HepG2 (cell line): ENCODE measurements around the gene GPC6. TPM values are rescaled to one million over a fixed set of nuclear protein-coding genes. Genes with fewer than 3 reads are reported as not detected.

Experiments used
- BCL3 ChIP-seq: sonication (generic); formaldehyde crosslinking; IDR thresholded peaks from 2 replicates; pipeline ENCODE4 v1.5.1; 2020; ENCODE audit warnings: mild to moderate bottlenecking, missing genetic modification reagents, moderate library complexity
- CEBPB ChIP-seq: IDR thresholded peaks from 2 replicates; pipeline ENCODE4 v1.6.1; 2011; ENCODE audit warnings: low read depth, low read length, improper control_type of control experiment, borderline replicate concordance
- TERF1 ChIP-seq: sonication (generic); formaldehyde crosslinking; IDR thresholded peaks from 2 replicates; pipeline ENCODE4 v1.8.0; 2022; ENCODE audit warnings: mild to moderate bottlenecking, missing genetic modification reagents, moderate library complexity
- ZNF337 ChIP-seq: sonication (generic); formaldehyde crosslinking; IDR thresholded peaks from 2 replicates; pipeline ENCODE4 v1.5.1; 2020; ENCODE audit warnings: missing genetic modification reagents, low read depth, mild to moderate bottlenecking, borderline replicate concordance
- ZNF564 ChIP-seq: sonication (generic); formaldehyde crosslinking; IDR thresholded peaks from 2 replicates; pipeline ENCODE4 v1.8.1; 2023; ENCODE audit warnings: mild to moderate bottlenecking, missing genetic modification reagents
- polyA plus RNA-seq, 8 experiments: library from polyadenylated mRNA; depleted of rRNA in 3 of 8; stranded (reverse) in 7 of 8; unstranded in 1 of 8; fragments of >200 nt; fragmentation: Illumina TruSeq in 4 of 8; extraction: Trizol in 4 of 8; gene quantifications; 2 replicates each; pipeline versions ENCODE4 v1.2.1 to v1.2.3, GENCODE V29; 2011 to 2016; ENCODE audit warnings: low read depth in 4 of 8, missing spikeins in 1 of 8, mixed read lengths in 1 of 8; ENCODE audit not compliant: insufficient read depth in 1 of 8
- total RNA-seq, 5 experiments: library from RNA; depleted of rRNA; stranded (reverse); fragments of >200 nt; fragmentation: Illumina TruSeq; extraction: Trizol; gene quantifications; 2 replicates each; pipeline ENCODE4 v1.2.3, GENCODE V29; 2016; ENCODE audit warnings: low read depth in 1 of 5
- TF ChIP-seq, protein P1 (sequence below): IDR thresholded peaks from 2 replicates; pipeline ENCODE4 v1.6.1; 2012; ENCODE audit warnings: inconsistent platforms
- TF ChIP-seq, protein P2 (sequence below): sonication (generic); formaldehyde crosslinking; IDR thresholded peaks from 2 replicates; pipeline ENCODE4 v1.5.1; 2020; ENCODE audit warnings: mild to moderate bottlenecking, missing genetic modification reagents
- TF ChIP-seq, protein P3 (sequence below): sonication (generic); formaldehyde crosslinking; IDR thresholded peaks from 2 replicates; pipeline ENCODE4 v1.5.0; 2020; ENCODE audit warnings: mild to moderate bottlenecking, low read depth, missing genetic modification reagents, borderline replicate concordance

GPC6 gene
- total and polyA plus RNA-seq, 2 of the 13 experiments (the other 11 are each of a cell fraction or from before 2014, with no cell fraction given) = 24.5 to 33.9 TPM

DNA sequence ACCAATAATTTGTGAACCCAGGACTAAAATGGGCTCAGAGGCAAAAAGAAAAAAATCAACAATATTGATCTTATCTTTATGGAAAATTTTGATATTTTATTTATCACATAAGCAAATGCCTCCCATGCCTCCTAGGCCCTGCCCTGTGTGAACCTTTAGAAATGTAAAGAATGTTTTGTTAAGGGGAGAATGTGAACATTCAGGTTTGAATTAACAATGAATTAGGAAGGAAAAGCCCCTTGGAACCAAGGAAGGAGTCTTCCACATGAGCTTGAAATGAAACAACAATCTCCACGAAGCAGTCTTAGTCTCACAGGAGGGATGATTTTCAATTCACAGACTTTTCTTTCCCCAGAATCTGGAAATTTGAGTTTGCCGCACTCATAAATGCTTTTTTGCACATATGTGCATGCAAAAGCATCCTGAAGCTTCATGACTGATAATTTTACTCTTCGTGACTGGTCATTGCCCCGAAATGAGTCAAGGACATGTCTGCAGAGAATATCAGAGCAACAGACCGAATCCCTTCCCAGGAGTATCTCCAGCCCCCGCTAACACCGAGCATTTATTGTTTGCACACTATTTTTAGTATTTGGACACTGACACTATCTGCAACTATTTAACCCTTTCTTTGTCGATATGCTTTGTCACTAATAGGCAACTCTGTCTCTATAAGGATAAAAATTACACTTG, 1117.7 kb downstream of the GPC6 start (continued):
- TF ChIP-seq TERF1 (CRISPR knock-in tag) = no peak
- TF ChIP-seq BCL3 (CRISPR knock-in tag) = no peak
- TF ChIP-seq ZNF337 (CRISPR knock-in tag) = no peak
- TF ChIP-seq, protein P1, sequence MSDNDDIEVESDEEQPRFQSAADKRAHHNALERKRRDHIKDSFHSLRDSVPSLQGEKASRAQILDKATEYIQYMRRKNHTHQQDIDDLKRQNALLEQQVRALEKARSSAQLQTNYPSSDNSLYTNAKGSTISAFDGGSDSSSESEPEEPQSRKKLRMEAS = no peak
- TF ChIP-seq, protein P2, sequence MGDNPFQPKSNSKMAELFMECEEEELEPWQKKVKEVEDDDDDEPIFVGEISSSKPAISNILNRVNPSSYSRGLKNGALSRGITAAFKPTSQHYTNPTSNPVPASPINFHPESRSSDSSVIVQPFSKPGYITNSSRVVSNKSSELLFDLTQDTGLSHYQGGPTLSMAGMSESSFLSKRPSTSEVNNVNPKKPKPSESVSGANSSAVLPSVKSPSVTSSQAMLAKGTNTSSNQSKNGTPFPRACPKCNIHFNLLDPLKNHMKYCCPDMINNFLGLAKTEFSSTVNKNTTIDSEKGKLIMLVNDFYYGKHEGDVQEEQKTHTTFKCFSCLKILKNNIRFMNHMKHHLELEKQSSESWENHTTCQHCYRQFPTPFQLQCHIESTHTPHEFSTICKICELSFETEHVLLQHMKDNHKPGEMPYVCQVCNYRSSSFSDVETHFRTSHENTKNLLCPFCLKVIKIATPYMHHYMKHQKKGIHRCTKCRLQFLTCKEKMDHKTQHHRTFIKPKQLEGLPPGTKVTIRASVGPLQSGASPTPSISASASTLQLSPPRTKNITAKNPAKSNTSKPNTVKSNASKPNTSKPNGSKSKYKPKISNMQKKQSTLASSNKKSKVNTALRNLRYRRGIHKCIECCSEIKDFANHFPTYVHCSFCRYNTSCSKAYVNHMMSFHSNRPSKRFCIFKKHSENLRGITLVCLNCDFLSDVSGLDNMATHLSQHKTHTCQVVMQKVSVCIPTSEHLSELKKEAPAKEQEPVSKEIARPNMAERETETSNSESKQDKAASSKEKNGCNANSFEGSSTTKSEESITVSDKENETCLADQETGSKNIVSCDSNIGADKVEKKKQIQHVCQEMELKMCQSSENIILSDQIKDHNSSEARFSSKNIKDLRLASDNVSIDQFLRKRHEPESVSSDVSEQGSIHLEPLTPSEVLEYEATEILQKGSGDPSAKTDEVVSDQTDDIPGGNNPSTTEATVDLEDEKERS (CRISPR knock-in tag) = no peak
- TF ChIP-seq ZNF564 = no peak
- TF ChIP-seq CEBPB = no peak
- TF ChIP-seq, protein P3, sequence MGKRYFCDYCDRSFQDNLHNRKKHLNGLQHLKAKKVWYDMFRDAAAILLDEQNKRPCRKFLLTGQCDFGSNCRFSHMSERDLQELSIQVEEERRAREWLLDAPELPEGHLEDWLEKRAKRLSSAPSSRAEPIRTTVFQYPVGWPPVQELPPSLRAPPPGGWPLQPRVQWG (CRISPR knock-in tag) = no peak
